HTERT RPE-1 (cell line): ENCODE results near the gene CDKN2AIP.
"Not testable (repeated sequence)": the region's sequence is repeated elsewhere in the genome, so short reads cannot be mapped to it uniquely, and the experiment has no call there.

Experiments used
- in situ Hi-C: fragments of 300-500 bp; cut with MboI; formaldehyde crosslinking; loops from 4 replicates; pipeline ENCODE4 v1.14.3; 2020; ENCODE audit warnings: low sequenced_read_pairs

The CDKN2AIP gene

GRCh38 chr4:183412821-183413220, 31.6 kb upstream of the CDKN2AIP start:
- in situ Hi-C loops: no loop called here

GRCh38 chr4:183413234-183414200, 30.9 kb upstream of the CDKN2AIP start:
- in situ Hi-C loops: no loop called here

GRCh38 chr4:183416879-183417755, 27.3 kb upstream of the CDKN2AIP start:
- in situ Hi-C loops: no loop called here

GRCh38 chr4:183422962-183423631, 21.3 kb upstream of the CDKN2AIP start:
- in situ Hi-C loops: no loop called here

- in situ Hi-C loops: no loop called here
These were observed 20.2 kb upstream of the CDKN2AIP start for GRCh38 chr4:183424109-183424744.

GRCh38 chr4:183426507-183426906, 17.9 kb upstream of the CDKN2AIP start:
- in situ Hi-C loops: no loop called here

- in situ Hi-C loops: no loop called here
These were observed 14.9 kb upstream of the CDKN2AIP start for GRCh38 chr4:183429489-183429888.

GRCh38 chr4:183430317-183430993, 14.0 kb upstream of the CDKN2AIP start:
- in situ Hi-C loops: no loop called here

- in situ Hi-C loops: no loop called here
These were observed 13.5 kb upstream of the CDKN2AIP start for GRCh38 chr4:183430994-183431347.

- in situ Hi-C loops: no loop called here
These were observed 12.8 kb upstream of the CDKN2AIP start for GRCh38 chr4:183431614-183432013.

GRCh38 chr4:183433183-183433582, 11.3 kb upstream of the CDKN2AIP start:
- in situ Hi-C loops: not testable (repeated sequence)

- in situ Hi-C loops: no loop called here
These were observed 10.2 kb upstream of the CDKN2AIP start for GRCh38 chr4:183434264-183434663.

GRCh38 chr4:183434666-183435190, 9.7 kb upstream of the CDKN2AIP start:
- in situ Hi-C loops: no loop called here

GRCh38 chr4:183435803-183436202, 8.6 kb upstream of the CDKN2AIP start:
- in situ Hi-C loops: no loop called here

- in situ Hi-C loops: no loop called here
These were observed 8.0 kb upstream of the CDKN2AIP start for GRCh38 chr4:183436417-183436816.

GRCh38 chr4:183437452-183437851, 7.0 kb upstream of the CDKN2AIP start:
- in situ Hi-C loops: no loop called here

GRCh38 chr4:183438458-183439113, 5.8 kb upstream of the CDKN2AIP start:
- in situ Hi-C loops: no loop called here

GRCh38 chr4:183441276-183441675, 3.2 kb upstream of the CDKN2AIP start:
- in situ Hi-C loops: no loop called here

GRCh38 chr4:183443655-183444213, 702 bp upstream of the CDKN2AIP start:
- in situ Hi-C loops: no loop called here
